Measurements from ENCODE around the gene CDH10. TPM values are rescaled to one million over a fixed set of nuclear protein-coding genes. Genes with fewer than 3 reads are reported as not detected.

The CDH10 gene
- total RNA-seq, 1 donor from 2014 or later = not detected

GRCh38 chr5:24598956-24599355, 45.8 kb downstream of the CDH10 start:
- no peak for DNase-seq

GRCh38 chr5:24595329-24595728, 49.4 kb downstream of the CDH10 start:
- DNase-seq = no peak

- DNase-seq = no peak
Measured at GRCh38 chr5:24591426-24591825, 53.4 kb downstream of the CDH10 start.

- no peak for DNase-seq
Measured at GRCh38 chr5:24589566-24589965, 55.2 kb downstream of the CDH10 start.

GRCh38 chr5:24585751-24586150, 59.0 kb downstream of the CDH10 start:
- DNase-seq = no peak

- DNase-seq = no peak
Measured at GRCh38 chr5:24571302-24571701, 73.5 kb downstream of the CDH10 start.

- DNase-seq = no peak
Measured at GRCh38 chr5:24566933-24567332, 77.8 kb downstream of the CDH10 start.

- DNase-seq = no peak
Measured at GRCh38 chr5:24555229-24555628, 89.5 kb downstream of the CDH10 start.

- no peak for DNase-seq
Measured at GRCh38 chr5:24547132-24547531, 97.6 kb downstream of the CDH10 start.

- DNase-seq = no peak
Measured at GRCh38 chr5:24539613-24540012, 105.2 kb downstream of the CDH10 start.

GRCh38 chr5:24538346-24538745, 106.4 kb downstream of the CDH10 start:
- DNase-seq = no peak

GRCh38 chr5:24535646-24536045, 109.1 kb downstream of the CDH10 start:
- no peak for DNase-seq

GRCh38 chr5:24530906-24531305, 113.9 kb downstream of the CDH10 start:
- DNase-seq = no peak

GRCh38 chr5:24525414-24525813, 119.4 kb downstream of the CDH10 start:
- DNase-seq = no peak

GRCh38 chr5:24512423-24512822, 132.4 kb downstream of the CDH10 start:
- DNase-seq = no peak

GRCh38 chr5:24510523-24510988, 134.2 kb downstream of the CDH10 start:
- no peak for DNase-seq

- DNase-seq = no peak
Measured at GRCh38 chr5:24509943-24510342, 134.8 kb downstream of the CDH10 start.

- DNase-seq = no peak
Measured at GRCh38 chr5:24505258-24505657, 139.5 kb downstream of the CDH10 start.

GRCh38 chr5:24497591-24498157, 147.1 kb downstream of the CDH10 start:
- no peak for DNase-seq

GRCh38 chr5:24497145-24497544, 147.6 kb downstream of the CDH10 start:
- no peak for DNase-seq

- no peak for DNase-seq
Measured at GRCh38 chr5:24496268-24496667, 148.5 kb downstream of the CDH10 start.

GRCh38 chr5:24492229-24492628, 152.5 kb downstream of the CDH10 start:
- DNase-seq = no peak

- DNase-seq = no peak
Measured at GRCh38 chr5:24491490-24491889, 153.3 kb downstream of the CDH10 start.

GRCh38 chr5:24487368-24488229, 157.2 kb downstream of the CDH10 start:
- DNase-seq = no peak
